ENCODE measurements around the gene CD274. TPM values are rescaled to one million over a fixed set of nuclear protein-coding genes. Genes with fewer than 3 reads are reported as not detected.

The CD274 gene
- total and polyA plus RNA-seq, 2 donors (not counting 3 experiments of a cell fraction or from before 2014, with no cell fraction given): 25.4 to 26.8 TPM

GRCh38 chr9:5499157-5499556, 48.8 kb downstream of the CD274 start:
- dilution Hi-C loops (cut with MboI; ENCODE audit: extremely low pct_ligation_motif_present, low sequenced_read_pairs) (no loop called here), intact Hi-C loops (cut with micrococcal nuclease) (no loop called here)
- DNase-seq (ENCODE audit: low read depth, low spot score) (peak; percentile 41), FAIRE-seq (no peak)
- Histone ChIP-seq H4K20me1 (replicated peaks; ENCODE audit: control insufficient read depth, extremely low read depth, insufficient read depth, low read length) (no peaks in the 10 kb centered on the region), H3K4me1 (ENCODE audit: control insufficient read depth, extremely low read depth, insufficient read depth, low read length) (peaks cover 35% of the 10 kb centered on the region), H3K4me3 (replicated peaks in 1 of 3; ENCODE audit: insufficient read depth in 1 of 3, low read depth in 1 of 3, low read length in 3 of 3) (no peak overlapping the region), H3K79me2 (ENCODE audit: control insufficient read depth, insufficient read depth, low read length) (no peaks in the 10 kb centered on the region), H2AFZ (ENCODE audit: low read depth, low read length) (no peak overlapping the region), H3K9ac (replicated peaks; ENCODE audit: extremely low read depth, insufficient read depth, low read length) (peak overlapping the region; percentile 65), H3K4me2 (ENCODE audit: insufficient read depth, low read length) (no peak overlapping the region), H3K9me1 (replicated peaks; ENCODE audit: control insufficient read depth, extremely low read depth, insufficient read depth, low read length) (no peaks in the 10 kb centered on the region), H3K9me3 (replicated peaks; ENCODE audit: control insufficient read depth, insufficient read depth, low read length) (no peaks in the 10 kb centered on the region), H3K36me3 (ENCODE audit: control insufficient read depth in 2 of 2, extremely low read depth in 1 of 2, insufficient read depth in 2 of 2, low read length in 2 of 2) (no peaks in the 10 kb centered on the region), H3K27ac (ENCODE audit: insufficient read depth, low read depth, low read length) (peak overlapping the region; percentile 89), H3K27me3 (ENCODE audit: control insufficient read depth in 2 of 2, insufficient read depth in 2 of 2, low read length in 2 of 2) (no peaks in the 10 kb centered on the region)
- ChIA-PET CTCF (interaction anchor here (0.9 to 3.7 kb wide), 5 partner anchors 10 to 90 kb away, joined by 3 to 19 read pairs (median 5); partner anchors contain the start of gene CD274), POLR2A (interaction anchor here (1.0 to 2.4 kb wide), 4 partner anchors 9 to 49 kb away, joined by 3 to 25 read pairs (median 14); partner anchors contain the start of genes CD274 and PDCD1LG2)
- no TSS peak for BruUV-seq (replicated peaks)
- TF ChIP-seq CTCF (IDR thresholded peaks at IDR 0.05; ENCODE audit: extremely low read depth in 1 of 2, insufficient read depth in 1 of 2, low read depth in 1 of 2, low read length in 2 of 2) (no peak), MAX (IDR thresholded peaks at IDR 0.05; ENCODE audit: insufficient read depth, insufficient read length) (no peak), POLR2AphosphoS5 (IDR thresholded peaks at IDR 0.05; ENCODE audit: insufficient read depth, low read depth, low read length) (no peak), EZH2 (IDR thresholded peaks at IDR 0.05; ENCODE audit: borderline replicate concordance, low read depth, low read length, severe bottlenecking) (no peak), GATA2 (IDR thresholded peaks at IDR 0.05; ENCODE audit: insufficient read depth, insufficient read length, low read depth, low read length) (no peak), POLR2A (IDR thresholded peaks at IDR 0.05; ENCODE audit: low read depth, low read length) (no peak), MYC (IDR thresholded peaks at IDR 0.05; ENCODE audit: low read depth, low read length) (no peak), JUN (IDR thresholded peaks at IDR 0.05; ENCODE audit: borderline replicate concordance, insufficient read depth, insufficient read length, low read depth) (no peak), FOS (IDR thresholded peaks at IDR 0.05; ENCODE audit: borderline replicate concordance, insufficient read depth, low read length) (no peak)

All from endothelial cell of umbilical vein (primary cell).